ENCODE measurements around the gene CIB2. TPM values are rescaled to one million over a fixed set of nuclear protein-coding genes. Genes with fewer than 3 reads are reported as not detected.

CIB2 gene
- total RNA-seq, 1 experiment from 2014 or later = 43.2 TPM

GRCh38 chr15:78107471-78107870 lies 23.8 kb downstream of the CIB2 start:
- H3K36me3 Mint-ChIP-seq (ENCODE audit: insufficient read depth in 1 of 3, low read depth in 3 of 3) = peaks cover 4 to 14% (median 7%) of the 10 kb centered on the region in 3 experiments; a peak in 5 of 7 replicates
- Histone ChIP-seq H4K5ac (ENCODE audit: insufficient read length, low read depth, low read length) (no peak overlapping the region), H3K79me1 (ENCODE audit: insufficient read depth, low read depth, low read length, poor library complexity, severe bottlenecking) (no peaks in the 10 kb centered on the region), H3K4me1 (ENCODE audit: insufficient read depth, low read length) (no peaks in the 10 kb centered on the region), H3K4me2 (ENCODE audit: insufficient read depth, insufficient read length, low read length) (no peak overlapping the region), H3K23me2 (ENCODE audit: insufficient read length, low read depth, low read length, poor library complexity, severe bottlenecking) (no peaks in the 10 kb centered on the region), H3K23ac (ENCODE audit: insufficient read length, low read depth, low read length) (no peak overlapping the region), H3T11ph (ENCODE audit: low read length) (no peak overlapping the region), H3K9ac (ENCODE audit: extremely low read depth, insufficient read length, low read length) (no peak overlapping the region), H3K56ac (ENCODE audit: insufficient read length, low read depth, low read length) (no peak overlapping the region), H2AFZ (ENCODE audit: low read length) (no peak overlapping the region), H3K18ac (ENCODE audit: insufficient read length, low read depth, low read length) (no peak overlapping the region), H3K4ac (ENCODE audit: low read depth, low read length) (no peak overlapping the region), H2AK5ac (ENCODE audit: insufficient read length, low read length) (no peak overlapping the region), H3K27ac (ENCODE audit: insufficient read length, low read depth, low read length) (no peak overlapping the region), H4K91ac (ENCODE audit: insufficient read length, low read depth, low read length) (no peak overlapping the region), H2BK20ac (ENCODE audit: low read depth, low read length, poor library complexity, severe bottlenecking) (no peak overlapping the region), H4K8ac (replicated peaks; ENCODE audit: insufficient read length, low read depth, low read length) (no peak overlapping the region), H3K27me3 (ENCODE audit: insufficient read depth, low read length) (no peaks in the 10 kb centered on the region), H2BK120ac (ENCODE audit: low read depth, low read length, poor library complexity, severe bottlenecking) (no peak overlapping the region), H3K14ac (ENCODE audit: insufficient read depth, low read length) (no peak overlapping the region), H4K20me1 (ENCODE audit: control insufficient read depth, insufficient read depth, insufficient read length) (no peaks in the 10 kb centered on the region), H3K79me2 (ENCODE audit: insufficient read depth, low read length) (no peaks in the 10 kb centered on the region), H2BK12ac (ENCODE audit: insufficient read length, low read depth, low read length) (no peak overlapping the region), H2BK5ac (ENCODE audit: insufficient read length, low read length) (no peak overlapping the region), H3K9me3 (ENCODE audit: control insufficient read depth, low read depth, low read length) (no peaks in the 10 kb centered on the region), H2BK15ac (ENCODE audit: low read depth, low read length) (no peak overlapping the region)
- WGBS (ENCODE audit: extremely low coverage, insufficient read length, low lambda C conversion rate) = no CpG with 5 or more reads among the region's 8 CpGs
- DNase-seq = no peak
- peaks cover 0 to 5% of the 10 kb centered on the region in 2 experiments; a peak in 2 of 4 replicates for H3K4me1 Mint-ChIP-seq
- no peak overlapping the region for H3K4me3 Mint-ChIP-seq
- TF ChIP-seq CTCF (conservative IDR thresholded peaks at IDR 0.05) = no peak
- H3K27me3 Mint-ChIP-seq (ENCODE audit: low read depth) = no peaks in the 10 kb centered on the region
- no peak overlapping the region for H3K27ac Mint-ChIP-seq
- no peaks in the 10 kb centered on the region for H3K9me3 Mint-ChIP-seq
